Stimulated activated CD4-positive, alpha-beta T cell treated with anti-CD3 and anti-CD28 coated beads, Interleukin-15, amount 100 ng/mL, for 24 hours (primary cell): ENCODE measurements around the gene PLD1.
"Not testable (repeated sequence)": the region's sequence is repeated elsewhere in the genome, so short reads cannot be mapped to it uniquely, and the experiment has no call there.

Experiments
- DNase-seq: peaks from one replicate; pipeline ENCODE4 v3.0.0-alpha.2; 2020

PLD1 gene

GRCh38 chr3:171770689-171771620, 39.3 kb downstream of the PLD1 start:
- DNase-seq, result no peak

DNA sequence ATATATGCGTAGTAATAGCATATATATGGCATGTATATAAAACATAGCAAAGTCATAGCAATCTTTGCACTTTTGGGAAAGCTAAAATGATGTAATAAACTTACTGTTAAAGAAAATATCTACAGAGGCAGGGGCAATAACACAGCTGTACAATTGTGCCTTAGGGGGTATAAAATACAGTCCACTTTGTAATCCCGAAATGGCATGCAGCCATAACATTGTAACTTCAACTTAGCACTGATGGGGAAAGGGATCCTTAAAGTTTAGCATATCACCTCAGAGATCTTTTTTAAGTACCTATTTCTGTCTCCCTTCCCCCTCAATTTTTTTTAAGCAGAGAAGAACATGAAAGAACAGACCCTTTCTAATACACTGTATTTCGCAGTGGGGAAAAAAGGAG, 40.8 kb downstream of the PLD1 start:
- DNase-seq, result no peak

DNA sequence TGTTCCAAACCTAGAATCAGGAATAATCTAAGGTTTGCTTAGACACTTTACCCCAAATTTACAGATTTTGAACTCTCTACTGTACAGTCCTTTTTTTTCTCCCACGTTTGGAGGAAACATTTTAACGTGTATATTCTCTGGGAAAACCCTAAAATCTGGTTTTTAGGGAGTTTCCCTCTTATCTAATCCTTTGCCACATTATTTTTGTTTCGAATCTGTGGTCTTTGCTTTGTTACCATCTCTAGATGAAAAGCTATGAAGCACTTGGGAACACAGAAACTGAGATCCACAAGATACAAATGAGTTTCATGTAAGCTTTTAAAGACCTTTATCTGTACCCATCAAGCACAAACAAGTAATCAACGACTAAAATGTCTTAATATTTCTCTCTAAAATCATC, 41.3 kb downstream of the PLD1 start:
- no peak for DNase-seq

- no peak for DNase-seq
These were observed 41.9 kb downstream of the PLD1 start for GRCh38 chr3:171768281-171768900.

DNA sequence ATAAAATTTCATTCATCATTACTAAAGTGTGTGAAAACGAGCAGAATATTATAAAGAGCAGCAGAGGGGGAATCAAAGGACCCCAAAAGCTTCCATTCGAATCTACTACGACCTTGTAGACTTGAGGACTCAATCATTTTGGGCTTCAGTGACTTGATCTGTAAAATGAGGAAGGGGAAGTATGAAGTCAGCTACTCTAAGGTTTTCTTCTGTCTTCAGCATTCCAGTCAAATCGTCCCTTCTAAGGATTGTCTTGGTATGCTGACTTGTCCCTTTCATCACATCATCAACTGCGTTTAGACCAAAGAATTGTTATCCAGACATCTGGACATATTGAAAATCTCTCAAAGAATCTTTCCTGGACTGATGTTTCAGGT, 44.8 kb downstream of the PLD1 start:
- no peak for DNase-seq

DNA sequence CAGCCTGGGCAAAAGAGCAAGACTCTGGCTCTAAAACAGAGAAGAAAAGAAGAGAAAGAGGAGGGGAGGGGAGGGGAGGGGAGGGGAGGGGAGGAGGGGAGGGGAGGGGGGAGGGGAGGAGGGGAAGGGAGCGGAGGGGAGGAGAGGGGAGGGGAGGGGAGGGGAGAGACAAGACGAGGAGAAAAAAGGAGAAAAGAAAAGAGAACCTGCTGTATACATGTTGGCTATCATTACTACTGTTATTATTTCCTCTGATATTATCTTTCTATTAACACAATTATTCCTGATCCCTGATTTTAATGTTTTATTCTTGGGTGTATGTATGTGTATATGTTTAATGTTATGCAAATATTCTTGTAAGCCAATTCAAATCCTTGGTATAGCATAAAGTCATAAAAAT, 46.9 kb downstream of the PLD1 start:
- DNase-seq, result no peak

GRCh38 chr3:171760477-171760876, 49.8 kb downstream of the PLD1 start:
- DNase-seq, result no peak

DNA sequence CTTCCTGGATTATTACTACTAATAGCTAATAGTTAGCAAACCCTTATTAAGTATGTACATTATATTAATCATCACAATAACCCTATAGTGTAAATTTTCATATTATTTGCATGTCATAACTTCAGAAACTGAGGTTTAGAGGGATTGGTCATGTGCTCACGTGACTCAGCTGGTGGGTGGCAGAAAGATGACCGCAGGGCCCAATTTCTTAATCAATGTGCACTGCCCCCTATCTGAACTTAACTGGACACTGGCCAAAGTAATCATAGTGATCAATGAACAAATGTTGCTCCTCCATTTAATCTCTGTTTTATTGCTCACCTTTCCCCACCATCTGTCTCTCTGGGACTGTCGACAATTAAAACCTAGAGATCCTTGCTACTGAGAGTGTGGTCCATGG, 52.2 kb downstream of the PLD1 start:
- no peak for DNase-seq

GRCh38 chr3:171757361-171758034, 52.8 kb downstream of the PLD1 start:
- DNase-seq, result no peak

DNA sequence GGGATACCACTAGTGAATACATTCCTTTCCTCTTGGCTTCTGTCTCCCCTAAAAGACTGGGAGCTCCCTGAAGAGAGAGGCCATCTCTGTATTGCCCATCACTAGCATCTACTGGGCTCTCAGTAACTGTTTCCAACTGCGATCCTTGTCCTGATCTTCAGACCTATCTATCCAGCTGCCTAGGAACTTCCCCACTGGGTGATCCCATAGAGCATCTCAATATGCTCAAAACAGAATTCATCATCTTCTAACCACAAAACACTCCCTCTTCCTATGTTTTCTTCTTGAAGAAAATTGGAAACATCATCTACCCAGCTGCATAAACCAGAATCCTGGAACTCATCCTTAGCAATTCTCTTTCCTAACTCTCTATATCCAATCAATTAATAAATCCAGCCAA, 54.6 kb downstream of the PLD1 start:
- DNase-seq, result no peak

DNA sequence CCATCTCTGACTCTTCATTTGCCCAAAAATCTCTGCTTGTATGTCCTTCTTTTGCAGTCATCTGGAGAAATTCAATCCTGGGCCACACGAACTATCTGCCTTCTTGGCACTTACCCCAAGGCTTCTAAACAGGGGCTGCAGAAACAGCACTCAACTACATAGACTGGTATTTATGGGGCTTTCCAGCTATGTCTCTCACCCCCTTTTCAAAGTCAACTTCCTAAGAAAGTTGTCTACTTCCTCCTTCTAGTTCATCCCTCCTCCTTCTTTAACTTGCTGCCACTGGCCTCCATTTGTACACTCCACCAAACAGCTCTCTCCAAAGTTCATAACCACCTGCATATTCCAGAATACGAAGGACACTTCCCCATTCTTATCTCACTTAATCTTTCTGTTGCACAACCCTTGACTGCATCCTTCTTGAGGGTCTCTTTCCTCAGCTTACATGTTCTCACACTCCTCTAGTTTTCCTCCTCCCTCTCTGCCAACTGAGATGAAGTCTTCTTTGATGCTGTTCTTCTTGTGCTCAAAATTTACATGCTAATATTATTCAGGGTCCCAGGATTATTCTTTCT, 55.2 kb downstream of the PLD1 start:
- no peak for DNase-seq

DNA sequence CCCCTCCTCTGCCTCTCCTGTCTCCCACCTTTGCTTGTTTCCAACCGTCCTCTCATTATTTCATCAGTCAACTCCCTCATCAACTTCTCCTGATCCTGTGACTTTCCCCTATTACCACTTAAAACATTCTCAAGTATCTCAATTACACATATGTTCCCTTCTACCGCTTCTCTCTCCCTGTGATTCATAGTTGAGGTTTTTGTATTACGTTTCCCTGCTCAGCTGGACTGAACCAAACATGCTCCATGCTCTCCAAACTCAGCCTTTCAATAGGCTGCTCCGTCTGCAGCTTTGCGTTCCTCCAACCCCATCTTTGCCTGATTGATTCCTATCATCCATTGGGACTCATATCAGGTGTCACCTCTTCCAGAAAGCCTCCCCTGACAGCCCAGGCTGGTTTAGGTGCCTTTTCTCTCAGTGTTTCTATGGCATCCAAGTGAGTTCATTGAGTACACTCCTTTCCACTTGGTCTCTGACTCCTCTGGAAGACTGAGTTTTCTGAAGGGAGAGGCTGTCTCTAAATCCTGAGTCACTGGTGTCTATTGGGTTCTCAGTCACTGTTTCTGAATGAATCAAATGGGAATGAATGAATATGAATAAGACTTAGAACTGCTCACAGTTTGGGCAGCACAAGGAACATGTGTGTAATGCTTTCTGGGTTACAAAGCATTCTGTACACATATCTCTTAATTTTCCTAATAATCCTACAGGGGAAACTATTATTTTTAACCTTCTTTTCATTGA, 56.4 kb downstream of the PLD1 start:
- no peak for DNase-seq

DNA sequence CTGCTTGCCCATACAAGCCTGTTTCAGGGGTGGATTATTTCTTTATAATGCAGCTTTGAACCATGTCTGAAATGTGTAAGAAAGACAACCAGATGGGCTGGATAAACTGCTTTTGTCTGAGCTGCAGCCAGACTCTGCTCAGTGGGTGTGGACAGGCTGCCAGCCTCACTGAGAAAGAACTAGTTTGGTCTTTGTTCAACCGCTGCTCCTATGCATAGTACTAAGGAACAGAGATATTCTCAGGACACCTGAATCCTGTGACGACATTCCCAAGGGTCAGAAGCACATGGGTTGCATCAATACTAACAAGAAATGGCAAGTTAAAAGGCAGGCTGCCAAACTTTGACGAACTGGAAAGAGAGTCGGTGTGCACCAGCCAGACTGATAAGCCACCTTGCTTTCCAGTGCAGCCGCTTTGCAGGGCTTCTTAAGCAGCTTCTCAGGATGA, 57.2 kb downstream of the PLD1 start:
- DNase-seq, result no peak

GRCh38 chr3:171752329-171752728, 58.0 kb downstream of the PLD1 start:
- DNase-seq, result no peak

DNA sequence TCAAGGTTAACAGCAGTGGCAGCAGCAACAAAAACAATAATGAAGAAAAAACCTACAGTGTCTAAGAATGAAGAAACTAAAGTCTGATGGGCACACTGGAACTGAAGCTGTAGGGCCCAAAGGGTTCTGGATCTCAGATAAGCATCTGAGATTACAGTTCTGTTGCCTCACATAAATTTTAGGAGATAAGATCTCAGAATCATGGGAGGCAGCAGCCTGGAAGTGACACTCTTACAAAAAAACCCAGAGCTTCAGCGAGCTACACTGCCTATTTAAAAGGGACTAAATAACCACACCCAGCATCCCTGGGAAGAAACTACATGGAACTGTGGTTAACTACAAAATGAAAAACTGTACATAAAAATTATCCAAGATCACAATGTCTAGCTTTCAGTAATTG, 61.2 kb downstream of the PLD1 start:
- no peak for DNase-seq

DNA sequence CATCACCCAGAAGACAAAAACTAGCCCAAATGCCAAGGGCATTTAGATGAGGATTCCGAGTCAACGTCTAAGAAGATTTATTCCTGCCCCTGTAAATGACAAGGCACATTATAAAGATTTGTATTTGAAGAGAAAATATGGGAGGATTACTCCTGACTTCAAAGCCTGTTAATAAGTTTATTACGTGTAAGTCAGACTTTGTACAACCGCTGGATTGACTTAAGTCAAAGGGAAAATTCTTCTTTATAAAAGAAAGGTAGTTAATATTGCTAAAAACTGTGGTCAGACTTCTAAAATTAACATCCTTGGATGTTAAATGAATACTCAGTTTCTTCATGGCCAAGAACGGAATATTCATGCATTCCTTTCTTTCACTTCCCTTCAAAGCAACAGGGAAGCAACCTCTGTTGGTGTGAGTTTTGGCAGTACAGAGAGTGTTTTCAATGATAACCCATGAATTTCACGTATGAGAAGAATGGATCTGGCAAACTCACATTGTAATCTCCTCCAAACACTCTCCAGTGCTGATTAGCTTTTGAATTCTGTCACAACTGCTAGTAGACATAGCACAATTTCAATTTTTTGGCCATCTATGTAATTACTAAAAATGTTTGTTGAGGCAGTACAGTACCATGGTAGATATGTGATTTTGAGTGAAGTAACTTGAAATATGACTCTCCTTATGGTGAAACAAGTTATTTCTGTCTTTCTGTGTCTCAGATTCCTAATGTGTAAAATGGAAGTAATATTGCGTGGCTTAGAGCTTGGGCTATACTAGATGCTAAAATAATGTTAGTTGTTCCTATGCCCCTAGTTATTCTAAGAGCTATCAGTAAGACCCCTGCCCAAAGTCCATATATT, 62.0 kb downstream of the PLD1 start:
- no peak for DNase-seq

DNA sequence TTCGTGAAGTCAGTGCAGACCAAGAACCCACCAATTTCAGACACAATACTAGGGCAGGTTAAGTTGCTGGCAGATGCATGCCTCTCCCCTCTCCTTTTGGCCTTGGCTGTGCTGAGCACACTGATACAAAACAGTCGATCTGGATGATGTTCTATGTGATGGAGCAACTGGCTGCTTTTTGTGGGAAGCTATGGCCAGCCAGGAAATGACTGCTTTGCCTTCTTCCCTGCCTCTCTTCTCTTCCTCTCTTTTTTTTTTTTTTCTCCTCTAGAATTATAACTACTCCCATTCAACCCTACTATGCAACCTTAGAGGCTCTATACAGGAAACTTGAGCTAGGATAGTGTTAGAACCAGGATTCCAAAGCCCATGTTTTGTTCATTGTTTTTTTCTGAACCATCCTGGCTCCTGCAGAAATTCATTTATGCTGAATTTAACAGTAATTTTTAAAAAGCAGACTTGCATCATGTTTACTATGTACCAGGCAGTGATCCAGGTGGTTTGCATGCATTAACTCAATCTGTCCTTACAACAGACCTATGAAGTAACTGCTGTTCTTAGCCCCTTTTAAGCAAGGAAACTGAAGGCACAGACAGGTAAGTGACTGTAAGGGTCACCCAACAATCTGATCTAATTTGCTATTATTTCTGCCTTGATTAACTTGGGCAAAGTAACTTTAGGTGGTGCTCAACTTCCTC, 62.9 kb downstream of the PLD1 start:
- DNase-seq, result no peak

DNA sequence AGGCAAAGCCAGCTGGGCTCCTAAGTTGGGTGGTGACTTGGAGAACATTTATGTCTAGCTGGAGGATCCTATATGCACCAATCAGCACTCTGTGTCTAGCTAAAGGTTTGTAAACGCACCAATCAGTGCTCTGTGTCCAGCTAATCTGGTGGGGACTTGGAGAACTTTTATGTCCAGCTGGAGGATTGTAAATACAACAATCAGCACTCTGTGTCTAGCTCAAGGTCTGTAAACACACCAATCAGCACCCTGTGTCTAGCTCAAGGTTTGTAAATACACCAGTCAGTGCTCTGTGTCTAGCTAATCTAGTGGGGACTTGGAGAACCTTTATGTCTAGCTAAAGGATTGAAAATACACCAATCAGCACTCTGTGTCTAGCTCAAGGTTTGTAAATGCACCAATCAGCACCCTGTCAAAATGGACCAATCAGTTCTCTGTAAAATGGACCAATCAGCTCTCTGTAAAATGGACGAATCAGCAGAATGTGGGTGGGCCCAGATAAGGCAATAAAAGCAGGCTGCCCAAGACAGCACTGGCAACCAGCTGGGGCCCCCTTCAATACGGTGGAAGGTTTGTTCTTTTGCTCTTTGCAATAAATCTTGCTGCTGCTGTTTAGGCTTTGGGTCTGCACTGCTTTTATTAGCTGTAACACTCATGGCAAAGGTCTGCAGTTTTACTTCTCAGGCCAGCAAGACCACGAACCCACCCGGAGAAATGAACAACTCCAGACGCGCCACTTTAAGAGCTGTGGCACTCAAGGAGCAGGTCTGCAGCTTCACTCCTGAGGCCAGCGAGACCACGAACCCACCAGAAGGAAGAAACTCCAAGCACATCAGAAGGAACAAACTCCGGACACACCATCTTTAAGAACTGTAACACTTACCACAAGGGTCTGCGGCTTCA, 63.7 kb downstream of the PLD1 start:
- DNase-seq, result not testable (repeated sequence)

DNA sequence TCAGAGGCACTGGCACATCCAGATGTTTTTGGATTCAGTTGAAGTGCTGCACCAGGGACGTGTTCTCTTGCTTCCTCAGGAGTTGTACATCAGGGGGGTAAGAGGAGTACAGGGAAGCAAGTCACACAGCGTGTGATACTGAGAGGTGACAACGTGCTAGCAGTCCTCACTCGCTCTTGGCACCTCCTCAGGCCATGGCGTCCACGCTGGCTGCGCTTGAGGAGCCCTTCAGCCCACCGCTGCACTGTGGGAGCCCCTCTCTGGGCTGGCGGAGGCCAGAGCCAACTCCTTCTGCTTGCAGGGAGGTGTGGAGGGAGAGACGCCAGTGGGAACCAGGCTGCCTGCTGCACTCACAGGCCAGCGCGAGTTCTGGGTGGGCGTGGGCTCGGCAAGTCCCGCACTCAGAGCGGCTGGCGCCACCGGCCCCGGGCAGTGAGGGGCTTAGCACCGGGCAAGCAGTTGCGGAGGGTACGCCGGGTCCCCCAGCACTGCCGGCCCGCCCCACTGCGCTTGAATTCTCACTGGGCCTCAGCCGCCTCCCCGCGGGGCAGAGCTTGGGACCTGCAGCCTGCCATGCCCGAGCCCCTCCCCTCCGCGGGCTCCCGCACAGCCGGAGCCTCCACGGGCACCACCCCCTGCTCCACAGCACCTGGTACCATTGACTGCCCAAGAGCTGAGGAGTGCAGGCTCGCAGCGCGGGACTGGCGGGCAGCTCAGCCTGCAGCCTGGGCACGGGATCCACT, 64.5 kb downstream of the PLD1 start:
- DNase-seq, result no peak
